ENCODE measurements around the gene URGCP. TPM values are rescaled to one million over a fixed set of nuclear protein-coding genes. Genes with fewer than 3 reads are reported as not detected.

The URGCP gene
- total and polyA plus RNA-seq, 2 experiments from 2014 or later: 7.2 to 13.2 TPM

DNA sequence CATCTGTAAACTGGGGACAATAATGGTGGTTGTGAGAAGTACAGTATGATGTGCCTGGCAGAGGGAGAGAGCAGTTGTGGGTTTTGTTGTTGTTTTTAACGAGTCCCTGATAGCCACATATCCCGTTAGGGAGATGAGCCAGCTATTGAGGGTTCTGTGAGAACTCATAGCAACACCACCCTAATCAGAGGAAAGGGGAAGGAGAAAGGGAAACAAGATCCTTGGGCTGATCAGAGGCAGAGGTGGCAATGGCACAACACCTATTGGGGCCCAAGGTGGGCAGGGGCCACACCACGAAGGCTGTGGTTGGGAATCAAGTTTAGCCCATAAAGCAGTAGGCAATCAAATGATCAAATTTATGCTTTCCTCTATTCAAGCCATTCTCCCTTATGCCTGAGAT, 35.3 kb downstream of the URGCP start:
- Histone ChIP-seq H3F3A (replicated peaks; ENCODE audit: low read depth) (peaks cover 2% of the 10 kb centered on the region; the same call in 1 of the 2 replicates), H4K20me1 (replicated peaks; ENCODE audit: insufficient read depth) (no peaks in the 10 kb centered on the region), H3K4me1 (ENCODE audit: insufficient read depth) (peaks cover 23% of the 10 kb centered on the region), H3K4me2 (no peak overlapping the region), H3K4me3 (no peak overlapping the region), H3K9me2 (ENCODE audit: insufficient read depth) (peaks cover 5% of the 10 kb centered on the region; the same call in 1 of the 2 replicates), H3K27me3 (ENCODE audit: insufficient read depth) (no peaks in the 10 kb centered on the region), H2AFZ (no peak overlapping the region), H3K36me3 (ENCODE audit: insufficient read depth) (peaks cover 15% of the 10 kb centered on the region), H3K79me2 (replicated peaks; ENCODE audit: insufficient read depth) (peaks cover 11% of the 10 kb centered on the region), H3K27ac (ENCODE audit: low read depth) (no peak overlapping the region)
- Mint-ChIP-seq H3K27me3 (ENCODE audit: insufficient read depth, low read depth, poor library complexity) (peaks cover 16% of the 10 kb centered on the region), H3K27ac (no peak overlapping the region), H3K9me3 (no peaks in the 10 kb centered on the region; the same call in 1 of the 3 replicates), H3K4me1 (peaks cover 30% of the 10 kb centered on the region), H3K36me3 (ENCODE audit: low read depth) (peaks cover 23% of the 10 kb centered on the region), H3K4me3 (no peak overlapping the region)
- no peak for TF ChIP-seq EZH2phosphoT487 (IDR thresholded peaks at IDR 0.05; ENCODE audit: unreplicated experiment)
- TF ChIP-seq STAT1 (IDR thresholded peaks at IDR 0.05; ENCODE audit: unreplicated experiment): no peak
- no peak for TF ChIP-seq POLR2AphosphoS5 (IDR thresholded peaks at IDR 0.05; ENCODE audit: low read depth)
- TF ChIP-seq, protein P1, sequence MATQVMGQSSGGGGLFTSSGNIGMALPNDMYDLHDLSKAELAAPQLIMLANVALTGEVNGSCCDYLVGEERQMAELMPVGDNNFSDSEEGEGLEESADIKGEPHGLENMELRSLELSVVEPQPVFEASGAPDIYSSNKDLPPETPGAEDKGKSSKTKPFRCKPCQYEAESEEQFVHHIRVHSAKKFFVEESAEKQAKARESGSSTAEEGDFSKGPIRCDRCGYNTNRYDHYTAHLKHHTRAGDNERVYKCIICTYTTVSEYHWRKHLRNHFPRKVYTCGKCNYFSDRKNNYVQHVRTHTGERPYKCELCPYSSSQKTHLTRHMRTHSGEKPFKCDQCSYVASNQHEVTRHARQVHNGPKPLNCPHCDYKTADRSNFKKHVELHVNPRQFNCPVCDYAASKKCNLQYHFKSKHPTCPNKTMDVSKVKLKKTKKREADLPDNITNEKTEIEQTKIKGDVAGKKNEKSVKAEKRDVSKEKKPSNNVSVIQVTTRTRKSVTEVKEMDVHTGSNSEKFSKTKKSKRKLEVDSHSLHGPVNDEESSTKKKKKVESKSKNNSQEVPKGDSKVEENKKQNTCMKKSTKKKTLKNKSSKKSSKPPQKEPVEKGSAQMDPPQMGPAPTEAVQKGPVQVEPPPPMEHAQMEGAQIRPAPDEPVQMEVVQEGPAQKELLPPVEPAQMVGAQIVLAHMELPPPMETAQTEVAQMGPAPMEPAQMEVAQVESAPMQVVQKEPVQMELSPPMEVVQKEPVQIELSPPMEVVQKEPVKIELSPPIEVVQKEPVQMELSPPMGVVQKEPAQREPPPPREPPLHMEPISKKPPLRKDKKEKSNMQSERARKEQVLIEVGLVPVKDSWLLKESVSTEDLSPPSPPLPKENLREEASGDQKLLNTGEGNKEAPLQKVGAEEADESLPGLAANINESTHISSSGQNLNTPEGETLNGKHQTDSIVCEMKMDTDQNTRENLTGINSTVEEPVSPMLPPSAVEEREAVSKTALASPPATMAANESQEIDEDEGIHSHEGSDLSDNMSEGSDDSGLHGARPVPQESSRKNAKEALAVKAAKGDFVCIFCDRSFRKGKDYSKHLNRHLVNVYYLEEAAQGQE (IDR thresholded peaks at IDR 0.05; ENCODE audit: unreplicated experiment): no peak
- no peak for TF ChIP-seq JUNB (IDR thresholded peaks at IDR 0.05; ENCODE audit: unreplicated experiment)
- ATAC-seq (no peak), DNase-seq (ENCODE audit: low spot score) (no peak)

DNA sequence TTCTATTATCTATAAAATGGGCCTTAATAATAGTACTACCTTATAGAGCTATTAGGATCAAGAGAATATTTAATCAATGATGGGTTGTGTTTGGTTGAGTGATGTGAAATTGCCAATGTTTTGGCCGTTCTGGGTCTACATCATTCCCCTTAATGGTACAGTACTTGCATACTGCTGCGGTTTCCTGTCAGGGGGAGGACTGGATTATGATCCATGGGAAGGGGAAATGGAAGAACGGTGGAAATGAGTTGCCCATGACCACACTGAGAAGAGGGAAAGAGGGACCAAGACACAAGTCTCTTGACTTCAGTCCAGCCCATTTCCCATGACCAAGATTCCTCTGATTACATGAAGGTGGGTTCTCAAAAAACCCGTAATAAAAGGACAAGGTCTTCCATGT, 36.1 kb downstream of the URGCP start:
- no peak overlapping the region for H3K27ac Mint-ChIP-seq
- peak overlapping the region; percentile 63 for H3K4me3 ChIP-seq
- TF ChIP-seq, protein P2, sequence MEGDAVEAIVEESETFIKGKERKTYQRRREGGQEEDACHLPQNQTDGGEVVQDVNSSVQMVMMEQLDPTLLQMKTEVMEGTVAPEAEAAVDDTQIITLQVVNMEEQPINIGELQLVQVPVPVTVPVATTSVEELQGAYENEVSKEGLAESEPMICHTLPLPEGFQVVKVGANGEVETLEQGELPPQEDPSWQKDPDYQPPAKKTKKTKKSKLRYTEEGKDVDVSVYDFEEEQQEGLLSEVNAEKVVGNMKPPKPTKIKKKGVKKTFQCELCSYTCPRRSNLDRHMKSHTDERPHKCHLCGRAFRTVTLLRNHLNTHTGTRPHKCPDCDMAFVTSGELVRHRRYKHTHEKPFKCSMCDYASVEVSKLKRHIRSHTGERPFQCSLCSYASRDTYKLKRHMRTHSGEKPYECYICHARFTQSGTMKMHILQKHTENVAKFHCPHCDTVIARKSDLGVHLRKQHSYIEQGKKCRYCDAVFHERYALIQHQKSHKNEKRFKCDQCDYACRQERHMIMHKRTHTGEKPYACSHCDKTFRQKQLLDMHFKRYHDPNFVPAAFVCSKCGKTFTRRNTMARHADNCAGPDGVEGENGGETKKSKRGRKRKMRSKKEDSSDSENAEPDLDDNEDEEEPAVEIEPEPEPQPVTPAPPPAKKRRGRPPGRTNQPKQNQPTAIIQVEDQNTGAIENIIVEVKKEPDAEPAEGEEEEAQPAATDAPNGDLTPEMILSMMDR (conservative IDR thresholded peaks at IDR 0.05; ENCODE audit: low read depth in 2 of 2): no peak
- TF ChIP-seq, protein P3, sequence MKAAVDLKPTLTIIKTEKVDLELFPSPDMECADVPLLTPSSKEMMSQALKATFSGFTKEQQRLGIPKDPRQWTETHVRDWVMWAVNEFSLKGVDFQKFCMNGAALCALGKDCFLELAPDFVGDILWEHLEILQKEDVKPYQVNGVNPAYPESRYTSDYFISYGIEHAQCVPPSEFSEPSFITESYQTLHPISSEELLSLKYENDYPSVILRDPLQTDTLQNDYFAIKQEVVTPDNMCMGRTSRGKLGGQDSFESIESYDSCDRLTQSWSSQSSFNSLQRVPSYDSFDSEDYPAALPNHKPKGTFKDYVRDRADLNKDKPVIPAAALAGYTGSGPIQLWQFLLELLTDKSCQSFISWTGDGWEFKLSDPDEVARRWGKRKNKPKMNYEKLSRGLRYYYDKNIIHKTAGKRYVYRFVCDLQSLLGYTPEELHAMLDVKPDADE (IDR thresholded peaks at IDR 0.05): no peak

More for the DNA sequence above, 36.1 kb downstream of the URGCP start:
- Histone ChIP-seq H2AFZ (no peak overlapping the region), H3K27me3 (ENCODE audit: insufficient read depth) (no peaks in the 10 kb centered on the region), H4K20me1 (replicated peaks; ENCODE audit: insufficient read depth) (no peaks in the 10 kb centered on the region), H3K4me1 (ENCODE audit: insufficient read depth) (peaks cover 23% of the 10 kb centered on the region), H3K27ac (ENCODE audit: low read depth) (no peak overlapping the region), H3K4me2 (peak overlapping the region; percentile 83), H3F3A (replicated peaks; ENCODE audit: low read depth) (peaks cover 2% of the 10 kb centered on the region; the same call in 1 of the 2 replicates), H3K36me3 (ENCODE audit: insufficient read depth) (peaks cover 16% of the 10 kb centered on the region), H3K79me2 (replicated peaks; ENCODE audit: insufficient read depth) (peaks cover 11% of the 10 kb centered on the region), H3K9me2 (ENCODE audit: insufficient read depth) (peaks cover 5% of the 10 kb centered on the region; the same call in 1 of the 2 replicates)
- peaks cover 30% of the 10 kb centered on the region for H3K4me1 Mint-ChIP-seq
- H3K36me3 Mint-ChIP-seq (ENCODE audit: low read depth): peaks cover 25% of the 10 kb centered on the region
- no peak for ATAC-seq
- H3K4me3 Mint-ChIP-seq: no peak overlapping the region; the same call in 1 of the 3 replicates
- H3K27me3 Mint-ChIP-seq (ENCODE audit: insufficient read depth, low read depth, poor library complexity): peaks cover 15% of the 10 kb centered on the region
- no peaks in the 10 kb centered on the region; the same call in 2 of the 3 replicates for H3K9me3 Mint-ChIP-seq
- DNase-seq (ENCODE audit: low spot score): no peak

Data from GM23338 (cell line).